Embryonic facial prominence (tissue), 1 donor: ENCODE results near the gene RABL6.
A peak's percentile ranks its signal among the peaks of the same experiment; 100 is the strongest.
"Not testable (repeated sequence)": the region's sequence is repeated elsewhere in the genome, so short reads cannot be mapped to it uniquely, and the experiment has no call there.

Experiments used
- DNase-seq: peaks from one replicate; pipeline ENCODE4 v3.0.0-alpha.2; 2016; ENCODE audit errors: extremely low spot score

RABL6 gene

DNA sequence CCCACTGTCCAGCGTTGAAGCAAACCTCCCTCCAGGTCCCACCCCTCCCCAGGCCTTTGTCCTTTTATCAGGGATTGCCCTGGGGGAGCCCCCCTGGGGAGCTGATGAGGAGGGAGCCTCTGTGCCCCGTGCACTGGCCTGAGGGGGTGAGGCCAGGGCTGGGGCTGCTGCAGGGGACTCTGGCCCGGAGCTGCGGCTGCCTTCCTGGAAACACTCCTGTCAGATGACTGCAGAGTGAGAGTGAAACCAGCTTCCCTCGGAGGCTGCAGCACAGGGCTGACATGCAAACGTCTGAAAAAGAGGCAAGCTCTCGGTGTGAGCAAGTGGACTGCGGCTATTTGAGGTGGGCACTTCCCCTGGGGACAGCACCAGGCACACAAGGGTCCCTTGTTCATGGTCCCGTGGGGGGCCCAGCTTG is 74.0 kb downstream of the RABL6 start:
- no peak for DNase-seq

- DNase-seq, result no peak
Measured at GRCh38 chr9:136882109-136882946, 74.6 kb downstream of the RABL6 start.

GRCh38 chr9:136882947-136883283 is 75.2 kb downstream of the RABL6 start:
- not testable (repeated sequence) for DNase-seq

GRCh38 chr9:136883670-136884069 is 75.9 kb downstream of the RABL6 start:
- DNase-seq, result not testable (repeated sequence)

GRCh38 chr9:136885950-136886578 is 78.3 kb downstream of the RABL6 start, which contains the start of gene TRAF2:
Gene TRAF2, plus strand, starts transcription at chr9:136886516. Its CDS starts 12,225 bp downstream, at chr9:136898741.
- DNase-seq, result peak; percentile 91

DNA sequence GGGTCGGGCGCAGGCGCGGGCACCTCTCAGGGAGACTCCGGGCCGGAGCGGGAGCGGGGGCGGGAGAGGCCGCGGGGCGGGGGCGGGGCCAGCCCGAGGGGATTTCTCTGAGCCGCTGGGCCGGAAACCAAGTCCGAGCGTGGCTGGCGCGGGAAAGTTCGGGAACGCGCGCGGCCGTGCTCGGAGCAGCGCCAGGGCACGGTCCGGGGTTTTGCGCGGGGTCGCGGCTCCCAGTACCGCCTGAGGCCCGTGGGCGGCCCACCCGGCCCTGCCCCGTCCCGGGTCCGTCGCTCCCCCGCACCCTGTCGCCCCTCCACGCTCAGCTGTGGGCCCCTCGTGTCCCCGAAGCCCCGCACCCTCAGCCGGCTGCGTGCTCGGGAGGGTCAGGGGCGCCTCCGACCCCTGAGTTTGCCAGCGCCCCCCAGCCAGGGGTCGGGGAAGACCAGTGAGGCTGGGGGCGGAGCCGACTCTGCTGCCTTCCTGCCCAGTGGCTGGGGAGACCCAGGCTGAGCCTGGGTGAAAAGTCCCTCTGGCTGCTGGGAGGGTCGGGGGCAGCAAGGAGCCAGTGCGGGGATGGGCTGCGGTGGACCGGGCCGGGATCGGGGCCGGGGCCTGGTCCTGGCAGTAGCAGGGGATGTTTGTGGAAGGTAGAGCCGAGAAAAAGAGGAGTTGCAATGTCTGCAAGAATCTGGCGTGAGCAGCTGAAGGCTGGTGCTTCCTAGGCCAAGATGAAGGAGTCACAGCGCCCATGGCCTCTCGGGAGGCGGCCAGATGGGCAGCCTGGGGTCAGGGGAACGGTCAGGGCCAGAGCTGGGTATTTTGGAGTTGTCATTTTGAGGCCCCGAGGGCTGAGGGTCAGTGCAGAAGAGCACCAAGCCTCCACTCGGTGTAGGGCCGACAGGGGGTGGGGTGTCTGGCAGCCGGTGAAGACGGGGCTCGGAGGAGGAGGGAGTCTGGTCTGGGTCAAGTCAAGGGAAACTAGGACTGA is 79.2 kb downstream of the RABL6 start:
- no peak for DNase-seq

GRCh38 chr9:136888454-136888853 is 80.7 kb downstream of the RABL6 start:
- DNase-seq, result no peak

- DNase-seq, result no peak
Measured at GRCh38 chr9:136889858-136890257, 82.1 kb downstream of the RABL6 start.

GRCh38 chr9:136890661-136891060 is 82.9 kb downstream of the RABL6 start:
- DNase-seq, result no peak
